Activated T-cell treated with anti-CD3 and anti-CD28 coated beads for 1 hour (primary cell): Measurements from ENCODE around the gene NF1.

Experiments used
- DNase-seq: peaks from one replicate; pipeline ENCODE4 v3.0.0-alpha.2; 2020; ENCODE audit warnings: low read depth

The NF1 gene

GRCh38 chr17:31386542-31387075, 291.8 kb downstream of the NF1 start:
- no peak for DNase-seq

- no peak for DNase-seq
These were observed 292.7 kb downstream of the NF1 start for GRCh38 chr17:31387438-31387837.

GRCh38 chr17:31388351-31388750, 293.6 kb downstream of the NF1 start:
- DNase-seq: no peak

- DNase-seq: peak; percentile 36
These were observed 294.2 kb downstream of the NF1 start for GRCh38 chr17:31388770-31389656.

- DNase-seq: no peak
These were observed 295.0 kb downstream of the NF1 start for GRCh38 chr17:31389657-31390381.

- no peak for DNase-seq
These were observed 295.6 kb downstream of the NF1 start for GRCh38 chr17:31390426-31390747.

GRCh38 chr17:31390748-31391495, 296.1 kb downstream of the NF1 start:
- no peak for DNase-seq

GRCh38 chr17:31391496-31391949, 296.7 kb downstream of the NF1 start, which contains the start of gene RAB11FIP4:
TSS of gene RAB11FIP4 (plus strand) at chr17:31391675. CDS start at chr17:31391853, 178 bp downstream.
- no peak for DNase-seq

GRCh38 chr17:31392002-31392855, 297.5 kb downstream of the NF1 start:
- DNase-seq: no peak

GRCh38 chr17:31392856-31393748, 298.3 kb downstream of the NF1 start:
- DNase-seq: no peak

GRCh38 chr17:31393749-31394146, 299.0 kb downstream of the NF1 start:
- DNase-seq: no peak

GRCh38 chr17:31394544-31394943, 299.8 kb downstream of the NF1 start:
- no peak for DNase-seq

- no peak for DNase-seq
These were observed 302.6 kb downstream of the NF1 start for GRCh38 chr17:31397256-31397939.

- no peak for DNase-seq
These were observed 303.9 kb downstream of the NF1 start for GRCh38 chr17:31398381-31399311.

- DNase-seq: no peak
These were observed 305.7 kb downstream of the NF1 start for GRCh38 chr17:31400481-31400950.

GRCh38 chr17:31401456-31402254, 306.9 kb downstream of the NF1 start:
- no peak for DNase-seq
